ENCODE results near the gene XYLT1. TPM values are rescaled to one million over a fixed set of nuclear protein-coding genes. Genes with fewer than 3 reads are reported as not detected.
A peak's percentile ranks its signal among the peaks of the same experiment; 100 is the strongest.

The XYLT1 gene
- total RNA-seq, 1 experiment from 2014 or later, result 14.5 TPM

- Histone ChIP-seq H2AFZ (ENCODE audit: low read length) (no peak overlapping the region), H2BK120ac (ENCODE audit: low read depth, low read length, poor library complexity, severe bottlenecking) (no peak overlapping the region), H2BK12ac (ENCODE audit: insufficient read length, low read depth, low read length) (no peak overlapping the region), H4K20me1 (ENCODE audit: control insufficient read depth, insufficient read depth, insufficient read length) (no peaks in the 10 kb centered on the region), H2AK5ac (ENCODE audit: insufficient read length, low read length) (no peak overlapping the region), H2BK5ac (ENCODE audit: insufficient read length, low read length) (no peak overlapping the region), H3T11ph (ENCODE audit: low read length) (no peak overlapping the region), H3K9me3 (ENCODE audit: control insufficient read depth, low read depth, low read length) (no peaks in the 10 kb centered on the region), H3K27ac (ENCODE audit: insufficient read length, low read depth, low read length) (no peak overlapping the region), H4K5ac (ENCODE audit: insufficient read length, low read depth, low read length) (no peak overlapping the region), H3K4ac (ENCODE audit: low read depth, low read length) (no peak overlapping the region), H4K8ac (replicated peaks; ENCODE audit: insufficient read length, low read depth, low read length) (no peak overlapping the region), H3K56ac (ENCODE audit: insufficient read length, low read depth, low read length) (no peak overlapping the region), H2BK20ac (ENCODE audit: low read depth, low read length, poor library complexity, severe bottlenecking) (no peak overlapping the region), H3K23ac (ENCODE audit: insufficient read length, low read depth, low read length) (no peak overlapping the region), H3K27me3 (ENCODE audit: insufficient read depth, low read length) (no peaks in the 10 kb centered on the region), H3K14ac (ENCODE audit: insufficient read depth, low read length) (no peak overlapping the region), H3K79me2 (ENCODE audit: insufficient read depth, low read length) (no peaks in the 10 kb centered on the region), H3K79me1 (ENCODE audit: insufficient read depth, low read depth, low read length, poor library complexity, severe bottlenecking) (no peaks in the 10 kb centered on the region), H3K23me2 (ENCODE audit: insufficient read length, low read depth, low read length, poor library complexity, severe bottlenecking) (no peaks in the 10 kb centered on the region), H2BK15ac (ENCODE audit: low read depth, low read length) (no peak overlapping the region), H3K18ac (ENCODE audit: insufficient read length, low read depth, low read length) (no peak overlapping the region), H3K9ac (ENCODE audit: extremely low read depth, insufficient read length, low read length) (no peak overlapping the region), H3K4me1 (ENCODE audit: insufficient read depth, low read length) (peaks cover 3% of the 10 kb centered on the region), H3K4me2 (ENCODE audit: insufficient read depth, insufficient read length, low read length) (no peak overlapping the region), H4K91ac (ENCODE audit: insufficient read length, low read depth, low read length) (no peak overlapping the region)
- H3K4me3 Mint-ChIP-seq, result no peak overlapping the region; a peak in 1 of 5 replicates
- H3K9me3 Mint-ChIP-seq, result no peaks in the 10 kb centered on the region; a peak in 1 of 5 replicates
- H3K36me3 Mint-ChIP-seq (ENCODE audit: insufficient read depth in 1 of 3, low read depth in 3 of 3), result no peaks in the 10 kb centered on the region; a peak in 1 of 7 replicates
- no peaks in the 10 kb centered on the region for H3K27me3 Mint-ChIP-seq (ENCODE audit: low read depth)
- TF ChIP-seq CTCF (conservative IDR thresholded peaks at IDR 0.05), result no peak
- DNase-seq, result no peak
- H3K27ac Mint-ChIP-seq, result peak overlapping the region; percentile 2 to 74 (median 36); a peak in 2 of 7 replicates
- WGBS (ENCODE audit: extremely low coverage, insufficient read length, low lambda C conversion rate), result no CpG with 5 or more reads among the region's 5 CpGs
- peaks cover 36 to 37% of the 10 kb centered on the region in 2 experiments for H3K4me1 Mint-ChIP-seq
Observed at GRCh38 chr16:17318238-17318637, 152.5 kb downstream of the XYLT1 start.

Data from H9 (cell line).